ENCODE results near the gene KRTAP26-1.

- TF ChIP-seq CTCF (conservative IDR thresholded peaks at IDR 0.05; ENCODE audit: low read depth, low read length) (no peak), RAD21 (IDR thresholded peaks at IDR 0.05; ENCODE audit: low read length) (no peak), FOS (IDR thresholded peaks at IDR 0.05; ENCODE audit: low read depth, low read length) (no peak), ELK1 (IDR thresholded peaks at IDR 0.05; ENCODE audit: borderline replicate concordance, low read depth, low read length) (no peak), USF2 (IDR thresholded peaks at IDR 0.05; ENCODE audit: low read depth, low read length) (no peak), MAFK (IDR thresholded peaks at IDR 0.05; ENCODE audit: low read depth, low read length) (no peak), RFX5 (IDR thresholded peaks at IDR 0.05; ENCODE audit: low read depth, low read length) (no peak), POLR2A (IDR thresholded peaks at IDR 0.05; ENCODE audit: low read depth, low read length) (no peak)
Measured at GRCh38 chr21:30345014-30345413, 24.9 kb upstream of the KRTAP26-1 start.

Measured in IMR-90 (cell line).